ENCODE data around the gene SMG1. TPM values are rescaled to one million over a fixed set of nuclear protein-coding genes. Genes with fewer than 3 reads are reported as not detected.

Gene SMG1
- total and polyA plus RNA-seq, 2 of the 13 experiments (the other 11 are each of a cell fraction or from before 2014, with no cell fraction given) = 48.7 to 53.7 TPM

DNA sequence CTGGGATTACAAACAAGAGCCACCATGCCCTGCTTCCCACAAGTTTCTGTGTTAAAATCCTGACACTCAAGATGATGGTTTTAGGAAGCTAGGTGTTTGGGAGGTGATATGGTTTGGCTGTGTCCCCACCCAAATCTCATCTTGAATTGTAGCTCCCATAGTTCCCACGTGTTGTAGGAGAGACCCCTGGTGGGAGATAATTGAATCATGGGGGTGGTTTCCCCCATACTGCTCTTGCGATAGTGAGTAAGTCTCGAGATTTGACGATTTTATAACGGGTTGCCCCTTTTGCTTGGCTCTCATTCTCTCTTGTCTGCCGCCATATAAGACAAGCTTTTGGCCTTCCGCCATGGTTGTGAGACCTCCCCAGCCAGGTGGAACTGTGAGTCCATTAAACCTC lies 17.2 kb upstream of the SMG1 start:
- intact Hi-C loops (cut with micrococcal nuclease; ENCODE audit: unreplicated experiment) = no loop called here
- POLR2A ChIA-PET = no interaction called here
- Histone ChIP-seq H3K27me3 (ENCODE audit: control insufficient read depth in 1 of 2, insufficient read depth in 2 of 2, low read length in 2 of 2) (no peaks in the 10 kb centered on the region; a peak in 3 of 5 replicates), H3K9ac (ENCODE audit: insufficient read depth, low read depth, low read length) (no peak overlapping the region), H3K27ac (ENCODE audit: extremely low read length, insufficient read depth, low read length) (no peak overlapping the region), H3K9me3 (ENCODE audit: low read length) (no peaks in the 10 kb centered on the region), H3K4me1 (ENCODE audit: insufficient read depth, low read length) (peaks cover 22% of the 10 kb centered on the region), H3K79me2 (ENCODE audit: insufficient read depth, low read length) (no peaks in the 10 kb centered on the region), H3K36me3 (replicated peaks in 1 of 2; ENCODE audit: control insufficient read depth in 1 of 2, insufficient read depth in 2 of 2, low read length in 2 of 2) (no peaks in the 10 kb centered on the region), H3K4me2 (ENCODE audit: low read depth, low read length) (no peak overlapping the region), H3K4me3 (replicated peaks in 1 of 3; ENCODE audit: insufficient read depth in 1 of 3, low read depth in 2 of 3, low read length in 3 of 3) (no peak overlapping the region), H4K20me1 (ENCODE audit: insufficient read depth, low read length) (no peaks in the 10 kb centered on the region), H2AFZ (ENCODE audit: low read length) (no peak overlapping the region)
- DNase-seq (ENCODE audit: low spot score) = no peak
- WGBS (ENCODE audit: low lambda C conversion rate) = 74% methylated on average over 7 of the region's 7 CpGs
- ATAC-seq = no peak
- CTCF ChIA-PET (ENCODE audit: low intra/inter-chr PET ratio, low total read pairs) = interaction anchor here (1.0 kb wide), 1 partner anchor 17 kb away, joined by 3 read pairs; the partner anchor contains the start of gene SMG1
- in situ Hi-C loops (cut with HindIII; ENCODE audit: extremely low pct_ligation_motif_present, low pct_unique_long_range_greater_than_20kb) = no loop called here
- no peak for FAIRE-seq
- no TSS peak for BruUV-seq (replicated peaks)
- no peak for TF ChIP-seq ETV5 (CRISPR knock-in tag; IDR thresholded peaks at IDR 0.05; ENCODE audit: borderline replicate concordance)
- no peak for TF ChIP-seq MAFG (CRISPR knock-in tag; IDR thresholded peaks at IDR 0.05)
- TF ChIP-seq PAF1 (CRISPR knock-in tag; IDR thresholded peaks at IDR 0.05) = no peak
- no peak for TF ChIP-seq KLF11 (CRISPR knock-in tag; IDR thresholded peaks at IDR 0.05)
- TF ChIP-seq, protein P1, sequence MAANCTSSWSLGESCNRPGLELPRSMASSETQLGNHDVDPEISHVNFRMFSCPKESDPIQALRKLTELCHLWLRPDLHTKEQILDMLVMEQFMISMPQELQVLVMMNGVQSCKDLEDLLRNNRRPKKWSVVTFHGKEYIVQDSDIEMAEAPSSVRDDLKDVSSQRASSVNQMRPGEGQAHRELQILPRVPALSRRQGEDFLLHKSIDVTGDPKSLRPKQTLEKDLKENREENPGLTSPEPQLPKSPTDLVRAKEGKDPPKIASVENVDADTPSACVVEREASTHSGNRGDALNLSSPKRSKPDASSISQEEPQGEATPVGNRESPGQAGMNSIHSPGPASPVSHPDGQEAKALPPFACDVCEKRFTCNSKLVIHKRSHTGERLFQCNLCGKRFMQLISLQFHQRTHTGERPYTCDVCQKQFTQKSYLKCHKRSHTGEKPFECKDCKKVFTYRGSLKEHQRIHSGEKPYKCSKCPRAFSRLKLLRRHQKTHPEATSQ (CRISPR knock-in tag; IDR thresholded peaks at IDR 0.05; ENCODE audit: borderline replicate concordance) = peak; percentile 100; the same call in 1 of the 2 replicates
- no peak for TF ChIP-seq PPARG (CRISPR knock-in tag; conservative IDR thresholded peaks at IDR 0.05)
- TF ChIP-seq, protein P2, sequence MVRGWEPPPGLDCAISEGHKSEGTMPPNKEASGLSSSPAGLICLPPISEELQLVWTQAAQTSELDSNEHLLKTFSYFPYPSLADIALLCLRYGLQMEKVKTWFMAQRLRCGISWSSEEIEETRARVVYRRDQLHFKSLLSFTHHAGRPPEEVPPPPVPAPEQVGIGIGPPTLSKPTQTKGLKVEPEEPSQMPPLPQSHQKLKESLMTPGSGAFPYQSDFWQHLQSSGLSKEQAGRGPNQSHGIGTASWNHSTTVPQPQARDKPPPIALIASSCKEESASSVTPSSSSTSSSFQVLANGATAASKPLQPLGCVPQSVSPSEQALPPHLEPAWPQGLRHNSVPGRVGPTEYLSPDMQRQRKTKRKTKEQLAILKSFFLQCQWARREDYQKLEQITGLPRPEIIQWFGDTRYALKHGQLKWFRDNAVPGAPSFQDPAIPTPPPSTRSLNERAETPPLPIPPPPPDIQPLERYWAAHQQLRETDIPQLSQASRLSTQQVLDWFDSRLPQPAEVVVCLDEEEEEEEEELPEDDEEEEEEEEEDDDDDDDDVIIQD (CRISPR knock-in tag; IDR thresholded peaks at IDR 0.05; ENCODE audit: low read depth) = peak; percentile 88
- TF ChIP-seq SOX13 (IDR thresholded peaks at IDR 0.05) = no peak
- no peak for TF ChIP-seq SOX13 (CRISPR knock-in tag; conservative IDR thresholded peaks at IDR 0.05 in 1 of 2, IDR thresholded peaks at IDR 0.05 in 1 of 2)
- TF ChIP-seq MTA1 (CRISPR knock-in tag; IDR thresholded peaks at IDR 0.05; ENCODE audit: borderline replicate concordance) = no peak
- TF ChIP-seq SMC3 (IDR thresholded peaks at IDR 0.05; ENCODE audit: low read length) = no peak
- TF ChIP-seq HDAC1 (CRISPR knock-in tag; IDR thresholded peaks at IDR 0.05) = no peak
- TF ChIP-seq, protein P3, sequence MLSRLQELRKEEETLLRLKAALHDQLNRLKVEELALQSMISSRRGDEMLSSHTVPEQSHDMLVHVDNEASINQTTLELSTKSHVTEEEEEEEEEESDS (CRISPR knock-in tag; IDR thresholded peaks at IDR 0.05; ENCODE audit: borderline replicate concordance) = no peak
- TF ChIP-seq, protein P4, sequence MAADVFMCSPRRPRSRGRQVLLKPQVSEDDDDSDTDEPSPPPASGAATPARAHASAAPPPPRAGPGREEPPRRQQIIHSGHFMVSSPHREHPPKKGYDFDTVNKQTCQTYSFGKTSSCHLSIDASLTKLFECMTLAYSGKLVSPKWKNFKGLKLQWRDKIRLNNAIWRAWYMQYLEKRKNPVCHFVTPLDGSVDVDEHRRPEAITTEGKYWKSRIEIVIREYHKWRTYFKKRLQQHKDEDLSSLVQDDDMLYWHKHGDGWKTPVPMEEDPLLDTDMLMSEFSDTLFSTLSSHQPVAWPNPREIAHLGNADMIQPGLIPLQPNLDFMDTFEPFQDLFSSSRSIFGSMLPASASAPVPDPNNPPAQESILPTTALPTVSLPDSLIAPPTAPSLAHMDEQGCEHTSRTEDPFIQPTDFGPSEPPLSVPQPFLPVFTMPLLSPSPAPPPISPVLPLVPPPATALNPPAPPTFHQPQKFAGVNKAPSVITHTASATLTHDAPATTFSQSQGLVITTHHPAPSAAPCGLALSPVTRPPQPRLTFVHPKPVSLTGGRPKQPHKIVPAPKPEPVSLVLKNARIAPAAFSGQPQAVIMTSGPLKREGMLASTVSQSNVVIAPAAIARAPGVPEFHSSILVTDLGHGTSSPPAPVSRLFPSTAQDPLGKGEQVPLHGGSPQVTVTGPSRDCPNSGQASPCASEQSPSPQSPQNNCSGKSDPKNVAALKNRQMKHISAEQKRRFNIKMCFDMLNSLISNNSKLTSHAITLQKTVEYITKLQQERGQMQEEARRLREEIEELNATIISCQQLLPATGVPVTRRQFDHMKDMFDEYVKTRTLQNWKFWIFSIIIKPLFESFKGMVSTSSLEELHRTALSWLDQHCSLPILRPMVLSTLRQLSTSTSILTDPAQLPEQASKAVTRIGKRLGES (CRISPR knock-in tag; IDR thresholded peaks at IDR 0.05; ENCODE audit: borderline replicate concordance) = no peak
- TF ChIP-seq, protein P5, sequence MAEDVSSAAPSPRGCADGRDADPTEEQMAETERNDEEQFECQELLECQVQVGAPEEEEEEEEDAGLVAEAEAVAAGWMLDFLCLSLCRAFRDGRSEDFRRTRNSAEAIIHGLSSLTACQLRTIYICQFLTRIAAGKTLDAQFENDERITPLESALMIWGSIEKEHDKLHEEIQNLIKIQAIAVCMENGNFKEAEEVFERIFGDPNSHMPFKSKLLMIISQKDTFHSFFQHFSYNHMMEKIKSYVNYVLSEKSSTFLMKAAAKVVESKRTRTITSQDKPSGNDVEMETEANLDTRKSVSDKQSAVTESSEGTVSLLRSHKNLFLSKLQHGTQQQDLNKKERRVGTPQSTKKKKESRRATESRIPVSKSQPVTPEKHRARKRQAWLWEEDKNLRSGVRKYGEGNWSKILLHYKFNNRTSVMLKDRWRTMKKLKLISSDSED (CRISPR knock-in tag; IDR thresholded peaks at IDR 0.05) = no peak
- TF ChIP-seq FLYWCH1 (CRISPR knock-in tag; IDR thresholded peaks at IDR 0.05) = no peak
- TF ChIP-seq, protein P6, sequence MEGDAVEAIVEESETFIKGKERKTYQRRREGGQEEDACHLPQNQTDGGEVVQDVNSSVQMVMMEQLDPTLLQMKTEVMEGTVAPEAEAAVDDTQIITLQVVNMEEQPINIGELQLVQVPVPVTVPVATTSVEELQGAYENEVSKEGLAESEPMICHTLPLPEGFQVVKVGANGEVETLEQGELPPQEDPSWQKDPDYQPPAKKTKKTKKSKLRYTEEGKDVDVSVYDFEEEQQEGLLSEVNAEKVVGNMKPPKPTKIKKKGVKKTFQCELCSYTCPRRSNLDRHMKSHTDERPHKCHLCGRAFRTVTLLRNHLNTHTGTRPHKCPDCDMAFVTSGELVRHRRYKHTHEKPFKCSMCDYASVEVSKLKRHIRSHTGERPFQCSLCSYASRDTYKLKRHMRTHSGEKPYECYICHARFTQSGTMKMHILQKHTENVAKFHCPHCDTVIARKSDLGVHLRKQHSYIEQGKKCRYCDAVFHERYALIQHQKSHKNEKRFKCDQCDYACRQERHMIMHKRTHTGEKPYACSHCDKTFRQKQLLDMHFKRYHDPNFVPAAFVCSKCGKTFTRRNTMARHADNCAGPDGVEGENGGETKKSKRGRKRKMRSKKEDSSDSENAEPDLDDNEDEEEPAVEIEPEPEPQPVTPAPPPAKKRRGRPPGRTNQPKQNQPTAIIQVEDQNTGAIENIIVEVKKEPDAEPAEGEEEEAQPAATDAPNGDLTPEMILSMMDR (CRISPR knock-in tag; IDR thresholded peaks at IDR 0.05) = peak; percentile 27
